KMS-11 (cell line): ENCODE results near the gene ITFG2.

Experiments used
- H2AFZ ChIP-seq: fragments of 200-600 bp; sonication (generic); 2 replicates; pipeline ENCODE4 v1.6.1; 2016; ENCODE audit warnings: antibody characterized with exemption, mixed run types, low read depth
- H3K27ac ChIP-seq: fragments of 200-600 bp; sonication (generic); 2 replicates; pipeline ENCODE4 v1.6.1; 2016; ENCODE audit warnings: mild to moderate bottlenecking, mixed run types
- H3K27me3 ChIP-seq: fragments of 200-600 bp; sonication (generic); 2 replicates; pipeline ENCODE4 v1.6.1; 2017; ENCODE audit warnings: mild to moderate bottlenecking, low read depth, mixed run types, moderate library complexity; ENCODE audit not compliant: insufficient read depth
- H3K36me3 ChIP-seq: fragments of 200-600 bp; sonication (generic); 2 replicates; pipeline ENCODE4 v1.6.1; 2017; ENCODE audit warnings: mild to moderate bottlenecking, mixed run types; ENCODE audit not compliant: insufficient read depth
- H3K4me1 ChIP-seq: fragments of 200-600 bp; sonication (generic); 2 replicates; pipeline ENCODE4 v1.6.1; 2016; ENCODE audit warnings: mild to moderate bottlenecking, low read depth, mixed run types; ENCODE audit not compliant: poor library complexity, severe bottlenecking
- H3K4me2 ChIP-seq: fragments of 200-600 bp; sonication (generic); 2 replicates; pipeline ENCODE4 v1.7.0; 2016; ENCODE audit warnings: mild to moderate bottlenecking, mixed run types
- H3K4me3 ChIP-seq: fragments of 200-600 bp; sonication (generic); IDR thresholded peaks from 2 replicates; pipeline ENCODE4 v1.6.1; 2017; ENCODE audit warnings: low read depth, low read length, mixed read lengths; ENCODE audit not compliant: insufficient read depth
- H3K79me2 ChIP-seq: fragments of 200-600 bp; sonication (generic); 2 replicates; pipeline ENCODE4 v1.6.1; 2016; ENCODE audit warnings: low read depth, mixed run types; ENCODE audit not compliant: insufficient read depth
- H3K9ac ChIP-seq: fragments of 200-600 bp; sonication (generic); 2 replicates; pipeline ENCODE4 v1.6.1; 2016; ENCODE audit warnings: mild to moderate bottlenecking, mixed run types
- H4K20me1 ChIP-seq: fragments of 200-600 bp; sonication (generic); 2 replicates; pipeline ENCODE4 v1.6.1; 2016; ENCODE audit warnings: mild to moderate bottlenecking, mixed run types; ENCODE audit not compliant: insufficient read depth
- TF ChIP-seq, protein P1 (sequence below): fragments of 200-600 bp; sonication (generic); conservative IDR thresholded peaks from 2 replicates; pipeline ENCODE4 v1.6.1; 2017; ENCODE audit warnings: low read depth, mild to moderate bottlenecking, antibody characterized with exemption, low read length, moderate library complexity, mixed read lengths

The ITFG2 gene

DNA sequence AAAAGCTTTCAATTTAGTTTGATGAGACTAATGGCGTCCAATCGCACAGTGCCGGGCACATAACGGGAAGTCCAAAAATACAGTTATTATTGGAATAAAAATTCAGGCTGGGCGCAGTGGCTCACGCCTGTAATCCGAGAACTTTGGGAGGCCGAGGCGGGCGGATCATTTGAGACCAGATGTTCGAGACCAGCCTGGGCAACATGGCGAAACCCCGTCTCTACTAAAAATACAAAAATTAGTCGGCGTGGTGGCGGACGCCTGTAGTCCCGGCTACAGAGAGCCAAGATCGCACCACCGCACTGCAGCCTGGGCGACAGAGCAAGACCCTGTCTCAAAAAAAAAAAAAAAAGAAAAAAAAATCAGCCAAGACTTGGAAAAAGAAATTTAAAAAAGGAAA lies 18.9 kb upstream of the ITFG2 start:
- Histone ChIP-seq H3K27ac (no peak overlapping the region), H3K4me3 (no peak overlapping the region), H3K4me1 (peaks cover 13% of the 10 kb centered on the region), H3K79me2 (peaks cover 30% of the 10 kb centered on the region), H3K36me3 (peaks cover 10% of the 10 kb centered on the region; the same call in 1 of the 2 replicates), H3K4me2 (no peak overlapping the region), H2AFZ (no peak overlapping the region), H4K20me1 (peaks cover 21% of the 10 kb centered on the region), H3K9ac (no peak overlapping the region), H3K27me3 (no peaks in the 10 kb centered on the region)
- TF ChIP-seq, protein P1, sequence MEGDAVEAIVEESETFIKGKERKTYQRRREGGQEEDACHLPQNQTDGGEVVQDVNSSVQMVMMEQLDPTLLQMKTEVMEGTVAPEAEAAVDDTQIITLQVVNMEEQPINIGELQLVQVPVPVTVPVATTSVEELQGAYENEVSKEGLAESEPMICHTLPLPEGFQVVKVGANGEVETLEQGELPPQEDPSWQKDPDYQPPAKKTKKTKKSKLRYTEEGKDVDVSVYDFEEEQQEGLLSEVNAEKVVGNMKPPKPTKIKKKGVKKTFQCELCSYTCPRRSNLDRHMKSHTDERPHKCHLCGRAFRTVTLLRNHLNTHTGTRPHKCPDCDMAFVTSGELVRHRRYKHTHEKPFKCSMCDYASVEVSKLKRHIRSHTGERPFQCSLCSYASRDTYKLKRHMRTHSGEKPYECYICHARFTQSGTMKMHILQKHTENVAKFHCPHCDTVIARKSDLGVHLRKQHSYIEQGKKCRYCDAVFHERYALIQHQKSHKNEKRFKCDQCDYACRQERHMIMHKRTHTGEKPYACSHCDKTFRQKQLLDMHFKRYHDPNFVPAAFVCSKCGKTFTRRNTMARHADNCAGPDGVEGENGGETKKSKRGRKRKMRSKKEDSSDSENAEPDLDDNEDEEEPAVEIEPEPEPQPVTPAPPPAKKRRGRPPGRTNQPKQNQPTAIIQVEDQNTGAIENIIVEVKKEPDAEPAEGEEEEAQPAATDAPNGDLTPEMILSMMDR = no peak

DNA sequence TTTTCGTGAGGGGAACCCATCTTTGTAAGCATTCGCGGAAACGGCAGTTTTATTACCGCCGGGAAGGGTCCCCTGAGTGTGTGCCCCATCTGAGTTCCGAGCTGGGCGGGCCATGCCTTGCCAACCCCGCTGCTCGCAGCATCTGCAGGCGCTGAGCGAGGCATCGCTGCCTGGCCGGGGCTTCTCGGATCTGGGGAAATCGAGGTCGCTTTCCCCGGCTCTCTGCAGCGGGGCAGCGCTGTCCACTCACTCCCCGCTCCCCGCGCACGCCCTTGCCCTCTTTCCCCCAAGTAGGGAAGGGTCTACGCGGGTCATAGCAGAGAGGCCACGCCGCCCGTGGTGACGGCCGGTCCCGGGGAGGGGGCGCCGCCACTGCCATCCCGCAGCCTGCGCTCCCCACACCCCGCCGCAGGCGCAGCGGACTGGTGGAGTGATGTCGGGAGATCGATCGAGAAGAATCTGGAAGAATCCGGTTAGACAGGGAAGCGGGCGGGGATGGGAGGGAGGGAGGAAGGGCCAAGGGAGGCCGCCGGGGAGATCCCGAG lies 18.2 kb upstream of the ITFG2 start:
- TF ChIP-seq, protein P1 = no peak
- Histone ChIP-seq H3K27ac (no peak overlapping the region), H3K79me2 (peaks cover 30% of the 10 kb centered on the region), H3K4me3 (no peak overlapping the region), H3K36me3 (peaks cover 10% of the 10 kb centered on the region; the same call in 1 of the 2 replicates), H3K9ac (peak overlapping the region; percentile 59; the same call in 1 of the 2 replicates), H3K27me3 (no peaks in the 10 kb centered on the region), H3K4me2 (peak overlapping the region; percentile 60), H4K20me1 (peaks cover 21% of the 10 kb centered on the region), H2AFZ (peak overlapping the region; percentile 54), H3K4me1 (peaks cover 13% of the 10 kb centered on the region)

DNA sequence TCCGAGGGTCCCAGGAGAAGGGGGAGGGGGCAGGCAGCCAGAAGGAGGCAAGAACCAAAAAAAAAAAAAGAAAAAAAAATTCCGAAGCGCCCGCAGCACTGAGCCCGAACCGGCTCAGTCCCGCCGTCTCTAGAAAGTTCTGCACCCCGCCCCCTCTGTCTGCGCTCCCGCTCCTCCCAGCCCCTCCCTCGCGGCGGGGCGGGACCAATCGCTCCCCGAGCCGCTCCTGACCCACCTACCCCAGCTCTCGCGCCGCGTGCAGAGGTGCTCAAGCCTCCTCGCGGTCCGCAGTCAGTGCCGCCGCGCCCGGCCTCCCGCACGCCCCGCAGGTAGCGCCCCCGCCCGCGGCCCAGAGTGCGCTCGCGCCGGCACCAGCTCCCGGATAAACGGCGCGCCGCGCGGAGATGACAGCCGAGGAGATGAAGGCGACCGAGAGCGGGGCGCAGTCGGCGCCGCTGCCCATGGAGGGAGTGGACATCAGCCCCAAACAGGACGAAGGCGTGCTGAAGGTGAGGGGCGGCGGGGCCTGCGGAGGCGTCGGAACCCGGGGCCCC lies 17.7 kb upstream of the ITFG2 start, which contains the start of gene FKBP4:
Gene FKBP4, plus strand, starts transcription at position 235 of the 554 bp plus-strand sequence. Its CDS starts 170 bp downstream, at position 405.
- Histone ChIP-seq H3K79me2 (peaks cover 30% of the 10 kb centered on the region), H3K4me3 (no peak within 1 kb of the TSS), H3K27me3 (no peaks in the 10 kb centered on the region), H3K4me2 (peak within 1 kb of the TSS; percentile 96), H3K9ac (peak within 1 kb of the TSS; percentile 59; the same call in 1 of the 2 replicates), H2AFZ (peak within 1 kb of the TSS; percentile 54), H3K4me1 (peaks cover 13% of the 10 kb centered on the region), H3K27ac (no peak within 1 kb of the TSS; the same call in 1 of the 2 replicates), H3K36me3 (peaks cover 11% of the 10 kb centered on the region; the same call in 1 of the 2 replicates), H4K20me1 (peaks cover 21% of the 10 kb centered on the region)
- TF ChIP-seq, protein P1 = no peak

DNA sequence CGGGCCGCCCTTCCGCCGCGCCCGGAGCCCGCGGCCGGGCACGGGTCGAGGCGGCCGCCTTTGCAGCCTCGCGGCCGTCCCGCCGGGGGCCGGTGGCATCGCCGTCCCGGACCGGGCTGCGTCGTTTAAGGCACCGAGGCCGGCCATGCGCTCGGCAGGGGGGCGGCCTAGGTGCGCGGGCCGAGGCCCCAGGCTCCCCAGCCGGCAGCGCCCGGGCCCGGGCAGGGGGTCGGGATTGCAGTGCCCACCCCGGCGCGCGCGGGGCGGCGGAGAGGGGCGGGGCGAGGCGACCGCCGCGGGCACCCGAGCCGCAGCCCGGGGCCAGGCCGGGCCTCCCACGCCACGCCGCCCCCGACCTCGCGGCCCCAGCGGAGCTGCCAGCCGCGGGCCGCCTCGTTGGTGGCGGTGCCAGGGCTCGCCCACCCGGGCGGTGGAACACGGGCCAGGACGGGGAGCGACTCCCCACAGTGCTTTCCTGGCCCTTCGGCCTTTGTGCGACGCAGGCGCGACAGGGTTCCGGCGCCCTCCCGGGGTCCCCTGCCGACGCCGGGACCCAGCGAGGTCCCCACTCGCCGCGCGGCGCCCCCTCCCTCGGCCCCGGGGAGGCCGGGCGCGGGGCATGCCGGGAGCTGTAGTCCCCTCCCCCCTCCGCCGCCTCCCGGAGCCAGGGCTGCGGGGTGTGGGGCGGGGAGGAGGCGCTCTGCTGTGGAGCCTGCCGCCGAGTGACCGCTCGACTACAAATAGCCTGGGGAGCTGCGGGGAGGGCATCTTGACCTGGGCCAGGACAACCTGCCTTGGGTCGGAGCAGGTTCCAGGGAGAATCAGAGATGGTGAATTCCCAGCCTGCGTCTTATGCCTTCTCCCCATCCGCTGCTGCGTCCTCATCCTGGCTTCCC lies 16.9 kb upstream of the ITFG2 start:
- peaks cover 21% of the 10 kb centered on the region for H4K20me1 ChIP-seq
- no peak overlapping the region for H3K4me3 ChIP-seq
- H3K4me1 ChIP-seq = peaks cover 13% of the 10 kb centered on the region
- peak overlapping the region; percentile 59; the same call in 1 of the 2 replicates for H3K9ac ChIP-seq
- H3K27me3 ChIP-seq = no peaks in the 10 kb centered on the region
- H3K36me3 ChIP-seq = peaks cover 16% of the 10 kb centered on the region; the same call in 1 of the 2 replicates
- H2AFZ ChIP-seq = peak overlapping the region; percentile 54; the same call in 1 of the 2 replicates
- peaks cover 30% of the 10 kb centered on the region for H3K79me2 ChIP-seq
- no peak overlapping the region; the same call in 1 of the 2 replicates for H3K27ac ChIP-seq
- TF ChIP-seq, protein P1 = no peak
- H3K4me2 ChIP-seq = peak overlapping the region; percentile 96
